GM13977 (cell line): ENCODE data around the gene KLHL30.

ENCODE experiments used
- DNase-seq: peaks from one replicate; pipeline ENCODE4 v3.0.0; 2012; ENCODE audit warnings: low spot score
- in situ Hi-C: fragments of 300-500 bp; cut with MboI; formaldehyde crosslinking; loops from one replicate; pipeline ENCODE4 v1.12.0; 2022; ENCODE audit warnings: low sequenced_read_pairs, low pct_unique_long_range_greater_than_20kb, mixed read lengths, inconsistent platforms; ENCODE audit not compliant: unreplicated experiment
- TF ChIP-seq, protein P1 (sequence below): IDR thresholded peaks from 2 replicates; pipeline ENCODE4 v1.5.1; 2012; ENCODE audit warnings: mild to moderate bottlenecking, control low read depth; ENCODE audit not compliant: insufficient read depth; ENCODE audit errors: extremely low read depth, missing control alignments

The KLHL30 gene

DNA sequence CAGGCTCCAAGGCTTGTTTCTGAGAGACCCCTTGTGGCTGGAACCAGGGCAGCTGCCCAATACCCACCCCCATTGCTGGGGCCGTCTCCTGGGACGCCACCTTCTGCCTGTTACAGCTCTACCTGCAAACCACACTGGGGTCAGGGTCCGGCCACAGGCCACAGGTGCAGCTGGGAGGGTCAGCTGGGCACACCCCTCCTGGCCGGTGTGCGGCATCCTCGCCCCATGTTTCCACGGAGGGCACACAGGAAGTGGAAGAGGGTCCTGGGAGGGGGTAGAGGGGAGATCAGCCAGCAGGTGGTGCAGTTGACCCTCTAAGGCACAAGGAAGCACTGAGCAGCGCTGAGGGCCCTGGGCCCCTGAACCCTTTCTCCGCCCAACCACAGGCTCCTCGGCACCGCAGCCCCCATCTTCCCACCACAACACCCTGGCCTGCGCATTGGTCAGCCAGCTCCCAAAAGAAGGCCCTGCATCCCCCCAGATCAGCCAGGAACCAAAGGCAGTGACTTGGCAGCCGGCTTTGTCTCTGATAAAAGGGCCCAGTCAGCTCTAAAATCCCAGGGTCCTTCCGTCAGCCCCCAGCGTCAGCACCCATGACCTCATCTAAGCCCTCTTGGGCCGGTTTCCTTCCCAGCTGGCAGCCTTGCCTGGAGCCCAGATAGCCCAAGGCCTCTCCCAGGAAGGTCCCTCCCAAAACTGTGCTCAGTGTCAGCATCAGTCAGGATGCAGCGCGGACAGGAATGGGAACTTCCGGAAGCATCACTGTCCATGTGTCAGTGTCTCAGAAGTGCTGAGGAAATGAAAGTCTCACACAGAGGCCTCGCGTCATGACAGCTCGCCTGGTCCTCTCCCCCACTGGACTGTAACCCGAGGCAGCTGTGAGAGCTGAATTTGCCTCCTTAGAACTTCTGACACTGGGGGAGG lies 22.0 kb downstream of the KLHL30 start:
- no peak for DNase-seq
- in situ Hi-C loops = no loop called here

DNA sequence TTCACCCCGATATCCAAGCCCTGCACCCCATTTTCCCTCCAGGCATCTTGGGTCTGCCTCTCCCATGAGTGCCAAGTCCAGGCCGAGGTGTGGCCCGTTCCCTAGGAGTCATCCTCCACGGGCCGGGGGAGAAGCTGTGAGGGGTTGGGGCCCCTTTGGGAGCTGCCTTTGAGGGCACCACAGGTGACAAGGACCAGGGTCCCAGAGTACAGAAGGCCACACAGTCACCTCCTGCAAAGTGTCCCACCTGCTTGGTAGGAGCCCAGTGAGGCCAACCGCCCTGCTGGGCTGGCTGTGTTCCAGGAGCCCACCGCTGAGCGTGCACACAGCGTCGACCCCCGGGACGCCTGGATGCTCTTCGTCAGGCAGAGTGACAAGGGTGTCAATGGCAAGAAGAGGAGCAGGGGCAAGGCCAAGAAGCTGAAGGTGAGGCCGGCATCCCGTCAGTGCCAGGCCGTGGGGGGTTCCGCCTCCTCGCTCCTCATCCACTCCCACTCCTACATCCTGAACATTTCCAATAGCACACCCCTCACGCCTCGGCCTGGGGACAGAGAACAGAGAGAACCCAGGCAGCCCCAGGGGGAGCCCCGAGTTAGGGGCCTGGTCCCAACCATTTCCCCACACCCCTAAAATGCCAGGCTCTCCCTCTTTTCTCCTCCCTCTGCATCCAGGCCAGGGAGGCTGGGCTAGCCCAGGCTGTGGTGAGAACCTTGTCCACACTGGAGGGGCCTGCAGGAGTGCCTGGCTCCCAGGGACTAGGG lies 23.0 kb downstream of the KLHL30 start:
- TF ChIP-seq, protein P1, sequence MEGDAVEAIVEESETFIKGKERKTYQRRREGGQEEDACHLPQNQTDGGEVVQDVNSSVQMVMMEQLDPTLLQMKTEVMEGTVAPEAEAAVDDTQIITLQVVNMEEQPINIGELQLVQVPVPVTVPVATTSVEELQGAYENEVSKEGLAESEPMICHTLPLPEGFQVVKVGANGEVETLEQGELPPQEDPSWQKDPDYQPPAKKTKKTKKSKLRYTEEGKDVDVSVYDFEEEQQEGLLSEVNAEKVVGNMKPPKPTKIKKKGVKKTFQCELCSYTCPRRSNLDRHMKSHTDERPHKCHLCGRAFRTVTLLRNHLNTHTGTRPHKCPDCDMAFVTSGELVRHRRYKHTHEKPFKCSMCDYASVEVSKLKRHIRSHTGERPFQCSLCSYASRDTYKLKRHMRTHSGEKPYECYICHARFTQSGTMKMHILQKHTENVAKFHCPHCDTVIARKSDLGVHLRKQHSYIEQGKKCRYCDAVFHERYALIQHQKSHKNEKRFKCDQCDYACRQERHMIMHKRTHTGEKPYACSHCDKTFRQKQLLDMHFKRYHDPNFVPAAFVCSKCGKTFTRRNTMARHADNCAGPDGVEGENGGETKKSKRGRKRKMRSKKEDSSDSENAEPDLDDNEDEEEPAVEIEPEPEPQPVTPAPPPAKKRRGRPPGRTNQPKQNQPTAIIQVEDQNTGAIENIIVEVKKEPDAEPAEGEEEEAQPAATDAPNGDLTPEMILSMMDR = no peak
- in situ Hi-C loops = no loop called here
- DNase-seq = no peak

More for the DNA sequence above, 22.0 kb downstream of the KLHL30 start:
- TF ChIP-seq, protein P1 = peak; percentile 35

DNA sequence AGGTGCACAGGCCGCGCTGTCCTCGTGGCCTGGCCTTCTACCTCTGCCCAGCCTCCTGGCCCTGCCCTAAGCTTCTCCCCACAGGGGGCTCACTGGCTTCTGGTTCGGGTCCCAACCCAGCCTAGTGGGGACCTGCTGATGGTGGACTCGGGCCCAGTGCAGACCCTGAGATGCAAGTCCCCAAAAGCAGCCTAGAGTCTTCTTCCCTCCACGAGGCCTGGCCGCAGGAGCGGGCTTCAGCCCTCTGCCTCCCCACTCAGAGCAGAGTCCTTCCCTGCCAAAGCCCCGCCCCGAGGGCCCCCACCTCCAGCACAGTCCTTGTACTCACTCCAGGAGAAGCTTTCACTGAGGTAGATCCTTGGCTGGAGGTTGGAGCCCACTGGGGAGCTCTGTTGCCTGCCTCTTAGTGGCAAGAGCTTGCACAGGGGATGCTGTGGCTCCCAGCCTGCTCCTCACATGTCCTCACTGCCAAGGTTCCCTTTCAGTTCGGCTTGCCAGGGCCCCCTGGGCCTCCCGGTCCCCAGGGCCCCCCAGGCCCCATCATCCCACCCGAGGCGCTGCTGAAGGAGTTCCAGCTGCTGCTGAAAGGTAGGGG lies 23.9 kb downstream of the KLHL30 start:
- in situ Hi-C loops = no loop called here
- no peak for DNase-seq
- TF ChIP-seq, protein P1 = no peak

DNA sequence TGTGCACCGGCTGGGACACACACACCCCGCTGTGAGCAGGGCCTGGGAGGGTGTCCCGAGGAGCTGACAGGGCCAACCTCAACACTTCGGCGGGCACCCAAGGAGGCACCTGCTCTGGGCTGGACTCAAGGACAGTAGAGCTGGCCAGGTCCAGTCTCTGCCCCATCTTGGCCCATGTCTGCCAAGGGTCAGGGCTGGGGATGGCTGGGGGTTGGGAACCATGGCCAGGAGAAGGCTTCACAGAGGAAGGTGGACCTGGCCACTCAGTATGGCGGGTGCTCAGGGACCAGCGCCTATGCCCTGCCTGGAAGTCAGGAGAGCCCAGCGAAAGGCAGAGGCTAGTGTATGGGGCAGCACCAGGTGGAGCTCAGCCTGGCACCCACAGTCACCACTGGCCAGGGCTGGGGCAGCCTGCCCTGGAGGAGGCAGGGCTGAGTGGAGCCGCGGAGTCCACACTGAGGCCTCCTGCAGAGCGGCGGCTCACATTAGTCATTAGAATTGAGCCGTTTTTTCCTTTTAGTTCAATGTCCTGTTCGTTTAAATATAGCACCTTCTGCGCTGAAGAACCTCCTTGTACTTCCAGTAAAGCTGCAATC lies 24.5 kb downstream of the KLHL30 start:
- DNase-seq = no peak
- TF ChIP-seq, protein P1 = no peak
- in situ Hi-C loops = no loop called here

DNA sequence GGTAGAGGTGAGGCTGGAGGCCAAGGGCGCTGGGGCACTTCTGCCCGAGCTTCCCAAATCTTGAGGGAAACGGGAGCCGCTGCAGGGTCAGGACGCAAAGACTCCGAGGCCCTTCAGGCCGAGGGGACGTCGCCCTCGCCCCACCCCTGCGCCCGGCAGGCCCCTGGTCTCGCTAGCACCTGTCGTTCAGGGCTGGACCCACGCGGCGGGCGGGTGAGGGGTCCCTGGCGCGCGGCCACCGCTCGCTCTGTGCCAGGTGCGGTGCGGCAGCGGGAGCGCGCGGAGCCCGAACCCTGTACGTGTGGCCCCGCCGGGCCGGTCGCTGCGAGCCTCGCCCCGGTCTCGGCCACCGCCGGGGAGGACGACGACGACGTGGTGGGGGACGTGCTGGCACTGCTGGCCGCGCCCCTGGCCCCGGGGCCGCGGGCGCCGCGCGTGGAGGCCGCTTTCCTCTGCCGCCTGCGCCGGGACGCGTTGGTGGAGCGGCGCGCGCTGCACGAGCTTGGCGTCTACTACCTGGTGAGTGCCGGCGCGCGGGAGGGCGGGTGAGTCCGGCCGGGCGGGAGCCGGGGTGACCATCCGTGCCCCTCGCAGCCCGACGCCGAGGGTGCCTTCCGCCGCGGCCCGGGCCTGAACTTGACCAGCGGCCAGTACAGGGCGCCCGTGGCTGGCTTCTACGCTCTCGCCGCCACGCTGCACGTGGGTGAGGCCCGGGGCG lies 25.2 kb downstream of the KLHL30 start:
- DNase-seq = no peak
- in situ Hi-C loops = no loop called here

More for the DNA sequence above, 25.2 kb downstream of the KLHL30 start:
- TF ChIP-seq, protein P1 = no peak
